GM10847 (cell line): Measurements from ENCODE around the gene CEP78.

Source experiments
- POLR2A ChIP-seq: IDR thresholded peaks from 2 replicates; pipeline ENCODE4 v1.6.1; 2011; ENCODE audit not compliant: insufficient read length; ENCODE audit errors: extremely low read depth

CEP78 gene

DNA sequence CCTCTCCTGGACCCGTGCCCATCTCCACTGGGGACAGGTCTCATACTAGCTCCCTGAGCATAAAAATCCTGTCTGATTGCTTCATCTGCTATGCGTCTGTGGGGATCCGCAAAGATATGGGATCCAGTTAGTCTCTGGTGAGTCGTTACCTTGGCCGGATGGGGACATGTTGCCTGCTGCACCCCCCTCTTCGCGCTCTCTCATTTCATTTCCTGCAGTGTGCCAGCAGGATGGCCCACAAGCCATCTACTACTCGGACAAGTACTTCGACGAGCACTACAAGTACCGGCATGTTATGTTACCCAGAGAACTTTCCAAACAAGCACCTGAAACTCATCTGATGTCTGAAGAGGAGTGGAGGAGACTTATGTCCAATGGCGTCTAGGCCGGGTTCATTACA, 17.0 kb upstream of the CEP78 start:
- no peak for TF ChIP-seq POLR2A

DNA sequence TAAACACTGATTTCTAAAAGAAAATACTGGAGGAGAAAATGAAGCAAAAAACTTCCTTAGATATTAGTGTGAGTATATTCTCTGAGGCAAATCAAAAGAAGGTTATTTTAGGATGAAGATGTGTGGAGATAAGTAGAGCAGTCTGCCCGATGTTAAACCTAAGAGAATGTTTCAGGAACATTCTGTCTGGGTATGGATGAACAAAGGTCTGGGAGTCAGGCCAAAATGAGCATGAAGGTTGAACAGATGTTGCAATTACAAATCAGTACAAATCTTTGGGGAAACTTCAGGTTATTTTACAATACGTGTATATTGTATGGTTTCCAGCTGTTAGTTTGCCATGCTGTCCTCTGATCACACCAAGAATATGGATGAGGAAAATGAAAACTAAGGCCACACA, 14.4 kb upstream of the CEP78 start:
- TF ChIP-seq POLR2A, result no peak

GRCh38 chr9:78230761-78231160, 5.1 kb upstream of the CEP78 start:
- no peak for TF ChIP-seq POLR2A

GRCh38 chr9:78234810-78235209, 1.1 kb upstream of the CEP78 start:
- TF ChIP-seq POLR2A, result no peak

GRCh38 chr9:78235256-78235761, 566 bp upstream of the CEP78 start:
- no peak for TF ChIP-seq POLR2A

- no peak for TF ChIP-seq POLR2A
These were observed 656 bp downstream of the CEP78 start for GRCh38 chr9:78236551-78236910.

DNA sequence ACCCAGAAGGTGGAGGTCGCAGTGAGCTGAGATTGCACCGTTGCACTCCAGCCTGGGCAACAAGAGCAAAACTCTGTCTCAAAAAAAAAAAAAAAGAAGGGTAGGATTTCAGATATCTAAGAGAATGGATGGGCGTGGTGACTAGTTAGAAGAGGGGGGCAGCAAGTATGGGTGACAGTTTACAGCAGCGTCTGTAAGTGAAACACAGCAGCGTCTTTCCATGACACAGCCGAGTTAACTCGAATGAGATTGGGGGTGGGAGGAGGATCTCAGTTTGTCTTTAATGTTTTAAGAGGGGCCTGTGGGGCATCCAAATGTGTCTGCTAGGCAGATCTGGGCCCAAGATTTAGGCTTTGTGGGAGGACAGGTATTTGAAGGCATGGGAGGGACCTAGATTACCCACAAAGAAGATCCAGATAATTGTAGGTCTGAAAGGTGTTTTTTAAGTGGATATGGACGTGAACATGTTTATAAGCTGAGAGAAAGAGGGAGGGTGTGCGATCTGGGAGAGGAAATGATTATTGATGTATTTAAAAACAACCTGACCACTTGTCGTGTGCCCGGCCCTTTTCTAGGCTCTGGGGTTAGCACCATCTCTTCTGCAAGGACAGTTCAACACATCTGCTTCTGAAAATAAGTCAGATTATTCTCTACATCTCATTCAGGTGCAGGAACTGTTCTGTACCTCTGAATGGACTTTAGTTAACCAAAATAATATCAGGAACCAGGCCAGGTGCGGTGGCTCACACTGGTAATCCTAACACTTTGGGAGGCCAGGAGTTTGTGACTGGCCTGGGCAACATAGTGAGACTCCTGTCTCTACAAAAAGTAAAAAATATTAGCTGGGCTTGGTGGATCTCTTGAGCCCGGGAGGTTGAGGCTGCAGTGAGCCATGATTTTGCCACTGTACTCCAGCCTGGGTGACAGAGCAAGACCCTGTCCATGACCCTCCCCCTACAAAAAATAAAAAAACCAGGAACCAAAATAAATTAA, 2.5 kb downstream of the CEP78 start:
- TF ChIP-seq POLR2A, result no peak

GRCh38 chr9:78239506-78239905, 3.6 kb downstream of the CEP78 start:
- no peak for TF ChIP-seq POLR2A

DNA sequence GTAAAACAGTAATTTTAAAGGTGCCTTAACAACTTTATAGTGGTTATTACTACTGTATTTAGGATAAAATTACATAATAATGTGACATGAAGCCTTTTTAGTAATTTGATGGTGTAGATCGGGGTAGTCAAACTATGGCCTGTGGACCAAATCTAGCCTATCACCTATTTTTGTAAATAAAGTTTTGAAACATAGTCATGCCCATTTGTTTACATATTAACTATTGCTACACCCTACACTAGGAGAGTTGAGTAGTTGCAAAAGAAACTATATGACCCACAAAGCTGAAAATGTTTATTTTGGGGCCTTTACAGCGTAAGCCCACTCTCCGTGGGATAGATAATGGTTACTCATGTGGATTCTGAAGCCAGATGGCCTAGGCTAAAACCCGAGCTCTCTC, 6.2 kb downstream of the CEP78 start:
- no peak for TF ChIP-seq POLR2A

DNA sequence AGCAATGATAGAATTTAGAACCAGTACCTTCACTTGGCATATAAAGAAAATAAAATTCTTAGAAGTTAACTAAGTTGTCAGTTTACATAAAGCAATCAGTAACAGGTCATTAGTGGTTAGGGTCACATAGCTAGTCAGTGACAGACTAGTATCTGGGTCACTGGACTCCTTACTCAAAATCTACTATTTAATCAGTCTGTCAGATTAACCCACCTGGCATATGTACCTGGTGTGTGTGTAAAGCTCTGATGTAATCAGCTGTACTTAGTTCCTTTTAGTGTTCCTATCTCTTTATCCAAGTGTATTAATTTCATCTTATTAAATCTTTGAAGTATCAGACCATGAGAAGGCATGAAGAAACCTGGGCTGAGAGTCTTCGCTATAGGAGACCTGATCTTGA, 7.3 kb downstream of the CEP78 start:
- TF ChIP-seq POLR2A, result no peak

DNA sequence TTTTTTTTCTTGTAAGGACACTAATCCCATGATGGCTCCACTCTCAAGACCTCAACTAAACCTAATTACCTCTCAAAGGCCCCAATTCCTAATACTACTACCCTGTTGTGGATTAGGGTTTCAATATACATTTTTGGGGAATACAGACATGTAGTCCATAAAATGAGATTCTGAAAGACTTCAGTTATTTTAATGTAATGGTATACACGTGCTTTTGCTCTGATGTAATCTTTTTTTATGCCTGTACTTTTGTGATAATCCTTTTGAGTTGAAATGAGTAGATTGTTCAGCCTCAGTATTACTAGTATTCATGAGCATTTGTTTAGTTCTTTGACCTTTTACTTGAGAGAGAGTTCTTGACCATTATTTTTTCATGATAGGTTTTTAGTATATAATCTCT, 9.5 kb downstream of the CEP78 start:
- TF ChIP-seq POLR2A, result no peak

DNA sequence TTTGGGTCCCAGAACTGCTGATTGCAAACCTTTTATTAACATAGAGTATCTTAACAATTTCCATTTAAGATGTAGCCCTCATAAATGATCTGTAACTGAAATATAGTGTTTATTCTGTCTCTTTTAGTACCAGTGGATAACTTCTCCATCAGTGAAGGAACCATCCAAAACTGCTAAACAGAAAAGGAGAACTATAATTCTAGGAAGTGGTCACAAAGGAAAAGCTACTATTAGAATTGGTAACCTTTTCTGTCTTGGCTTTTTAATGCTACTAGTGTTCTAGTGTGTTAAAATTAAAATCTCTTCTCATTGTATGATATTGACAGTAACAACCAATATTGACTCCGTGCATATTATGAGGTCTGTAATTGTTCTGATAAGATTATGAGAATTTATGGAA, 12.8 kb downstream of the CEP78 start:
- TF ChIP-seq POLR2A, result no peak

DNA sequence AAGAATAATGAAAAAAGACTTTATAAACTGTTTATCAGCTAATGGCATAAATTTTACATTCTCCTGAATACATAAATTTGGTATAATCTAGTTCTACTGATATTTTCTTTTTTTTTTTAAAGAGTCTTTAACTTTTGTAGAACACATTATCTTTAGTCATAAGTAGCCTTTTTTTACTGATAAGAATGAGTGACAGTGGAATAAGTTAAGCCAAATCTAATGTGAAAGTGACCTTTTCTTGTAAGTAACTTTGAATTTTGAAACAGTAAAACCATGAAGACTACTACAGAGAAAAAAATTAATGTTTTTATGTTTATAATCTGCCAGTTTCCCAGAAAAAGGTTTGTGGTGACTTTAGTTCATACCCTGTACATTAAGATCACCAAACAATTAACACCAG, 13.7 kb downstream of the CEP78 start:
- TF ChIP-seq POLR2A, result no peak

- TF ChIP-seq POLR2A, result no peak
These were observed 16.7 kb downstream of the CEP78 start for GRCh38 chr9:78252616-78253015.

- TF ChIP-seq POLR2A, result no peak
These were observed 17.4 kb downstream of the CEP78 start for GRCh38 chr9:78253285-78253684.

- no peak for TF ChIP-seq POLR2A
These were observed 25.6 kb downstream of the CEP78 start for GRCh38 chr9:78261403-78262001.
